GM18907 (cell line): ENCODE measurements around the gene CDK4.

Experiments
- ATAC-seq: cut with Tn5 transposase; IDR thresholded peaks from one replicate; pipeline ENCODE4 v1.9.1; 2021; ENCODE audit warnings: mild to moderate bottlenecking, moderate library complexity; ENCODE audit not compliant: unreplicated experiment

The CDK4 gene

DNA sequence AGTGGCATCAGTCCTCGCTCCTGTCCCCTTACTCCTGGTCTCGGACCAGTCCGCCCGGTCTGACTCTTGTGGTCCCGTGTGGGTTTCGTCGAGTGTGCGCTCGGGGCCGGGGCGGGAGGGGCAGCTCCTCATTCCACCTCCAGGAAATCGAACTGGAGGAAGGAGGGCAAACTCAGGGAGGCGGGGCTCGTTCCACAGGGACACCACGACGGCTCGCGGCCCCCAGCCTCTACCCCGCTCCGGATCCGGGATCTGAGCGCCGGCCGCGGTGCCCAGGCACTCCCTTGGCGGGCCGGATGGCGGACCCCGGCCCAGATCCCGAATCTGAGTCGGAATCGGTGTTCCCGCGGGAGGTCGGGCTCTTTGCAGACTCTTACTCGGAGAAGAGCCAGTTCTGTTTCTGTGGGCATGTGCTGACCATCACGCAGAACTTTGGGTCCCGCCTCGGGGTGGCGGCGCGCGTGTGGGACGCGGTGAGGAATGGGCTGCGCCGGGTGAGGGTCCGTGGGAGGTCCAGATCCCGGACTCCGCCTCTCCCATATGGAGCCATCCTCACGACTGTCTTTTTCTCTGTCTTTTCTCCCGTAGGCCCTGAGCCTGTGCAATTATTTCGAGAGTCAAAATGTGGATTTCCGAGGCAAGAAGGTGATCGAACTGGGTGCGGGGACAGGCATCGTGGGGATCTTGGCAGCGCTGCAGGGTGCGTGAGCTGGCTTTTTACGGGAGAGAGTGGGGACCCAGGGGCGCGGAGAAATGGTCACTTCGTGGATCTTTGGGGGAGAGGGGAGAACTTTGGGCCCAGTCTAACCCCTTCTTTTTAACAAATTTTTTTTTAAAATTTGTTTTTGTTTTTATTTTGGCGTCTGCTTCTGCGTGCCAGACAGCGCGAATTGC is 20.6 kb upstream of the CDK4 start, which contains the start of gene EEF1AKMT3:
Gene EEF1AKMT3, plus strand, starts transcription at position 186 of the 894 bp plus-strand sequence. Its CDS starts 111 bp downstream, at position 297.
- ATAC-seq = peak; percentile 30

DNA sequence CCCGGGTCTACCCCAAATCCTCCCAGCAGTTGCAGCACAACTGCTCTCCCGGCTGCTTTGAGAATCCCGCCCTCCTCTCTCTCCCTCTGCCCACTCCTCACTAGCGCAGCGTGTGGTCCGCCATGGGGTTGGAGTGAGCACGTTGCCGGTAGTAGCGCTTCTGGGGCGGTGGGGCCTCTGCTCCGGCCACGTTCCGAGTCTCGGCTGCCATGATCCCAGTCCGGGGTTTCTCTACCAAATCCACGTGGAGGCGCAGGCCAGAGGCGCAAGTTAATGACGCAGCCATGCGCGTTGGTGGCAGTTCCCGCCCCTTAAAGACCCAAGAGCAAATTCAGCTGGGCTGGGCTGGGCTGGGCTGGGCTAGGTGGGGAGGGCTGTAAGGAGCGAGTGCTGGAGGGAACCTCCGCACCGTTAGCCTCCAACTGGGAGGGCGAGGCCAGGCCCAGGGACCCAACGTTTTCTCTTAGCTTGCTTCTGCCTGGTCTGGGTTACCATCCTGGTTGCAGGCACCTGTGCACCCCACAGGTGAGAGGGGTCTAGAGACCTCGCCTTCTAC is 19.8 kb upstream of the CDK4 start, which contains the start of gene METTL1:
Gene METTL1, minus strand, starts transcription at position 233 of the 556 bp plus-strand sequence. Its CDS starts 22 bp downstream, at position 211.
- ATAC-seq = peak; percentile 84

DNA sequence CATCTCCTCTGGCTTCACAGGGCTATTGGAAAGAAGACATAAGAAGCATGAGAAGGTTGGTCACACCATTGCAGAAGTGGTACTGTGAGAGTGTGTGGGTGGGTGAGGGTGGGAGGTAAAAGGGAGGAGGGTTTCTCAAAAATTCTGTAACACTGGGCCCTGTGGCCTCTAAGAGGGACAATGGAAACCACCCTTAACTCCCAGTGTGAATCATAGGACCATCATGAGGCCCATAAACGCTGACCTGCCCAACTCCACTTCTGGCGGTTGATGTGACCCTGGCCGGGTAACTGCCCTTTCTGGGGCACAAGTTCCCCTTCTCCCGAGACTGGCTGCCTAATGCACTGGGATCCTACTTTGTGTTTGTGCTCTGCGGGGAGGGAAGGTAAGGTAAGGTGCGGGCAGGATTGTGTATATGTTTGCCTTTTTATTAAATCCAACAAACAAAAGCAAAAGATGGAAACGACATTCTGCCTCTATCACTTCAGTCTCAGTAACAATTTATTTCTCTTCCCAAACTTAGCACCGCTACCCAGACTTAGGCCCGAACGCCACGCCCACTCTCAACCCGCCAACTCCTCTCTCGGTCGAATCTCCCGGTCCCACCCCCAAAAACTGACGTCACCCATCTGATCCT is 19.2 kb upstream of the CDK4 start:
- peak; percentile 77 for ATAC-seq

DNA sequence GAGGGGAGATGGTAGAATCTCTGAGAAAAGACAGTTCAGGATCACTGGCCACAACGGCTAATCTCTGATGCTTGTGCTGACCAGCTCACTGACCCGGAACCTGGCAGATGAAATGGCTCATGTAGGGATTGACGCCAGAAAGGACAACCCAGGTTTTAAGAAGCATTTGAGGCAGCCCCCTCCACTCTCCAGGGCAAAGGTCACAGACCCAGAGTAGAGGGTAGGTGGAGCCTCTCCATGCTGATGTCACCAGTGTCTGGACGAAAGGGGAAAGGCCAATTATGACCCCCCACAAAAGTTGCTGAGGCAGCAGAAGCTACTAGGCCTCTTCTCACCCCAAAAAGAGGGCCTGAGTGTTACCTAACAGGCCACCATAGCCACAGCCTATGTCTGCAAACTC is 18.6 kb upstream of the CDK4 start:
- ATAC-seq = no peak

DNA sequence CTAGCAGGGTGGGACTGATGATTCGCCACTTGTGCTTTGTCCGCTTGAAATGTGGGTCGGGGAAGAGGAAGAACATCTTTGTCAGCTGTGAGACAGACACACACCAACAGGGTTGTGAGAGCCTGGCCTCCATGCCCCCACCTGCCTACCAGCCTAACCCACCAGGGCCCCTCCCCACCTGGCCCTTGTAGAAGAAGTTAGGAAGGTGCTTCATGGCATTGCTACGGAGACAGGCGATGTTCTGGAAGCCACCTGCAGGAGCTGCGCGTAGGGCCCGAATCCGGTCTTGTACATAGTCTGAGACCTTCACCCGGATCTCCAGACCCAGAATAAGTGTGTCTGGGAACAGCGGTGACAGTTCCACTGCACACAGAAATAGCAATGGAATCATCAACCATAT is 17.5 kb upstream of the CDK4 start:
- no peak for ATAC-seq

DNA sequence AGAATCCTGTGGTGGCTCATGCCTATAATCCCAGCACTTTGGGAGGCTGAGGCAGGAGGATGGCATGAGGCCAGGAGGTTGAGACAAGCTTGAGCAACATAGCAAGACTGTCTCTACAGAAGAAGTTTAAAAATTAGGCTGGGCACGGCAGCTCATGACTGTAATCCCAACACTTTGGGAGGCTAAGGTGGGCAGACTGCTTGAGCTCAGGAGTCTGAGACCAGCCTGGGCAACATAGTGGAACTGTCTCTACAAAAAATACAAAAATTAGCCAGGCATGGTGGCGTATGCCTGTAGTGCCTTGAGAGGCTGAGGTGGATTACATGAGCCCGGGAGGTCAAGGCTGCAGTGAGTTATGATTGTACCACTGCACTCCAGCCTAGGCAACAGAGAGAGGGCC is 15.8 kb upstream of the CDK4 start:
- ATAC-seq = no peak

DNA sequence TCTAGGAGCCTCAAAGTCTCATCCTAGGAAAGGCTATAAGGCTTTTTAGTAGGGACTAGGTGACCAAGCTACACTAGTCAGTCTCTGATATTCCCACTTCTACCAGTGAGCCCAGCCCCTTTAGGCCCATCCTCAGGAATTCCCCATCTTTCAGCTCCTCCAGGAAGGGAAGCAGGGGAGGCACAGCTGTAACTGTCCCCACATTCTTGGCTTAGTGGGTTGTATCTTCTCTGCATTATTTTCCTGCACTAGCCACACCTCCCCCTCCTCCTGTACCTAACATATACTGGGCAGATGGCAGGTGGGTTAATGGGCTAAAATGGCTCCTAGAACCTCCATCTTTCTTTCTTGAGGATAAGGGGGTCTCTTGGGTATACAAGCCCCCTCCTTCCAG is 15.2 kb upstream of the CDK4 start:
- no peak for ATAC-seq

DNA sequence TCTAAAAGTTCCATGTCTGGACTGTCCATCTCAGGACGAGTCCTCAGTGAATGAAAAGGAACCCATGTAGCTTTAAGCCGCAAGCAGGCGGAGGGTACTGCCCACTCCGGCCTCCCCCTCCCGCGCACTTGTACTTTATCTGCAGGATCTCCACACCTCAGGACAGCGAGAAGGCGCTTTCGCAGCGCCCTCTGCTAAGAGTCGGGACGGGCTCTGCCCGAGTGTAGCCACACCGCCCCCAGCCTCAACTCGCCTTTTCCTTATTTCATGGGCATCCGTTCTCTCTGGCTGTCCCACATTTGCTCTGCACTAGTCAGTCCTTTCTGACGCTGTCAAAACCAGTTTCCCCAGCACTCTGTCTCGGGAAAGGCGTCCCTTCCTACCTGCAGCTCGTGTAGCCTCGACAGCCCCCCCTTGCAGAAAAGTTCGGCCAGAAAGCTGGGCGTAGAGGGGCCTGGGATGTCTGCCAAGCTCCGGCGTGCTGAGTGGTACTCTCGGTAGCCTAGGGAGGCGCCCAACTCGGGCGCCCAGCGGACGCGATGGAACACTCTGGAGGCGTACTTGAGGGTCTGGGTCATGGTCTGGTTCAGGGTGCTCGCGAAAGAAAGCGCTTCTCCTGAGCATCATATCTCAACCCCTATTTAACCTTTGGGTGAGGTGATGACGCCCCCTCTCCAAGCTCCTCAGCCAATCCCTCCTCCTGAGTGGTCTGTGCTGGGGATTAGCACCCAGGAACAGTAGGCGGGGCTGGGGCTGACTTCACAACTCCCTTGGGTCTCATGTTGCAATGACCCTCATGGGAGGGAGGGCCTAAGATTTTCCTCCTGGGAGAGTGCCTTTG is 14.6 kb upstream of the CDK4 start, which contains the start of gene CYP27B1:
Gene CYP27B1, minus strand, starts transcription at position 615 of the 841 bp plus-strand sequence. Its CDS starts 37 bp downstream, at position 578.
- no peak for ATAC-seq

DNA sequence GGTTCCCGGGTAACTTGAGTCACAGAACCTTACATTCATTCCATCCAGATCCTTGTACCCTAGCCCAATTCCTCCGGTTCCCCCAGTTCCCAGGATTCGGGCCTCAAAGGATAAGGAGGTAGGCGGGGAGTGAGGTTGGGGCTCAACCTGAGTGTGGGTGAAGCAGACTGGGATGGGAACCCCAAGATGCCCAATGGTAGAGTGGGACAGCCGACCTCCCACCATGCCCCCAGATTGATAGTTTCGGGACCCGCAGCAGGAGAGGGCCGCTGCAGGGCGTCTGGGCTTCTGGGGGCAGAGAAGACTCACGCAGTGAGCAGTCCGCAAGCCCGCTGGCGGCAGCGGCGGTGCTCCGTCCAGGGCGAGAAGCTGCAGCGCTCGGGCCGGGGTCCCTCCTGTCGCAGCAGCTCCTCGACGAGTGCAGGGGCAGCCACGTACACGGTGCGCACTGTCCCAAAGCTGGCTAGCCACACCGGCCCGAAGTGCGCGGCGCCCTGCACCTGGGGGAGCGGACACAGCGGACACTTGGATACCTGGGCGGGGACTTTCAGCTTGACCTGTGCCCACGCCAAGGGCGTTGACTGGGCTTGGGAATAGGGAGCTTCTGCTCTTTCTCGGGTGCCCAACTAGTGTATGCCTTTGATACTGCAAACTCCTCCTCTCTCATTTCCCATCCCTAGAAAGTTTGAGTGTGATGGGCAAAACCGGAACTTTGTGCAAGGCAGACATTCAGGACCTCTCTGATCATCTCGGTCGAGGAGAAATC is 13.8 kb upstream of the CDK4 start:
- peak; percentile 6 for ATAC-seq

DNA sequence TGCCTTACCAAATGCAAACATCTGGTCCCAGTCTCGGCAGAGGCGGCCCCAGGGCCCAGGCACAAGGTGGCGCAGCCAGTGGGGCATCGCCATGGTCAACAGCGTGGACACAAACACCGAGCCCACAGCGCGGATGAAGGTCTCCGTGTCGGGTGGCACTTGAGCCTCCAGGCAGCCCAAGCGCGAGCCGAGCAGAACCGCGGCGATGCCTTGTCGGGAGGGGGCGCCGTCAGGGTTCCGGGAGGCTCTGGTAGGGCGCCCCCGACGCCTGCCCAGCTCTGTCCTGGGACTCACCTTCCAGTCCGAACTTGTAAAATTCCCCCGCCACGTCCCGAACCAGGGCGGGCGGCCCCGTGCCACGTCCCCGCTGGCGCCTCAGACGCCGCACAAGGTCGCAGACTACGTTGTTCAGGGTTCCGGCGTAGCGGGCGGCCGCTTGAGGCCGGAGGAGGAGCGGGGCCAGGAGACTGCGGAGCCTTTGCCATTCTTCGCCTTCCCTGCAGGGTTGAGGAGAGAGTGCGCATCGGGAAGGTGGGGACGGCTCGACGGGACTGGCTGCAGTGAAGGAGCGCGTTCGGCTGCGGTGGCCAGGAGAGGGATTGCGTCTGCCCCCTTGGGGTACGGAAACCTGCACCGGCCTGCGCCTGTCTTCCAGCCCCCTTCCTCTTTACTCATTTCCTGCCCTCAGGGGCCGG is 13.0 kb upstream of the CDK4 start:
- peak; percentile 60 for ATAC-seq

DNA sequence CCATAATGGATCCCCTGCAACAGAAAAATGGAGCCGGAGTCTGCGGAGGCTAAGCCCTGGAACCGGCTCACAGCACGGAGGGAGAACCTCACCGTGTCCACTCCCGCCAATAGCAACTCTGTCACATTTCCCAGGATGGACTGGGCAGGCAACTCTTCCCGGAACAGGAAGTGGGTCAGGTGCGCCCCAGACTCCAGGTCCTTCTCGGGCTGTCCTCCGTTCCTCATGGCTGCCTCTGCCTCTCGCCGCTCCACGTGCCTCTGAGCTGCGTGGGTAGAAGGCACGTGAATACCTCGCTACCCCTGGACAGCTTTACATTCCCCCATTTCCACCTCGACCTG is 12.5 kb upstream of the CDK4 start:
- no peak for ATAC-seq

DNA sequence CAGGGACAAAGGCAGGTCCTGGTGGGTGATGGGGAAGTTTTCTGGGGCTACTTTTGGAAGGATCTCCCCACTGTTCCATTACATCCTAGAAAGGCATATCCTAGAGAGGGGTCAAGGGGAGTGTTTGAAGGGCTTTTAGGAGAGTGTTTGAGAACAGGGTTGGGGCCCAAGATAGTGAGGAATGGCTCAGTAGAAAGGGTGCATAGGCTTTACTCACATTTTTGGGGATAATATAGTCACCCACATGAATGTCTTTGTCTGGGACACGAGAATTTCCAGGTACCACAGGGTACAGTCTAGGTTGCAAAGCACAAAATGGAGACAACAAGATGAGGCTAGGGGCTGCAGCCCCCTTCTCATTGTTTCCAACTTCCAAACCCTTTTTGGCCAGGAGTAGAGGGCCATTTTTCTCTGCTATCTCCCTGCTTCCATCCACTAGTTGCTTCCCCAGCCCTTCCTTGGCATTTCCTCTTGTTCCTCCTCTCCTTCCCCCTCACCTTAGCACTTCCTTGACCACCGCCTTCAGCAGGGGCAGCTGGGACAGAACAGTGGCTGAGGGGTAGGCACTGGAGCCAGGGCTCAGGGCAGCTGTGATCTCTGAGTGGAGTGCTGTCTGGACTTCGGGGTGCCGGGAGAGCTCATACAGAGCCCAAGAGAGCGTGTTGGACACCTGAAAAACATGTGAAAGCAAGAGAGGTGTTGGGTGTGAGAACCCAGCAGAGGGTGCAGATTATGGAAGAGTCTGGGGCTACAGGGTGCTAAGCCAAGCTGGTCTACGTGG is 12.0 kb upstream of the CDK4 start:
- ATAC-seq = no peak

DNA sequence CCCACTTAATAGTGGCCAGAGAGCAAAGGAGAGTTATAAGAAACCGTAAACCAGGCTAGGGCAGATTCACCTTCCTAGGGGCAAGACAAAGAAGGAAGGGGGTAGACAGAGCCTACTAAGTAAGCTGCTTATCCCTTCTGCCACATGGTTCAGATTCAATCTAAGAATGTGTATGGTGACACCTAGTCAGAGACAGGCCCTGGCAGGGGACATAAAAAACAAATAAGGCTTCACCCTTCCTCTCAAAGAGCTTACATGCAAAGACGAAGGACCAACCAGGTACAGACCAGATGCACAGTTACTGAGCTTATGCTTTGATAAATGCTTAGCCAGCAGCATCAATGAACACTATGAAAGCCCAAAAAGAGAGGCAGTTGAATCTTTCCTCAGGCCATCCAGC is 10.4 kb upstream of the CDK4 start:
- ATAC-seq = no peak

DNA sequence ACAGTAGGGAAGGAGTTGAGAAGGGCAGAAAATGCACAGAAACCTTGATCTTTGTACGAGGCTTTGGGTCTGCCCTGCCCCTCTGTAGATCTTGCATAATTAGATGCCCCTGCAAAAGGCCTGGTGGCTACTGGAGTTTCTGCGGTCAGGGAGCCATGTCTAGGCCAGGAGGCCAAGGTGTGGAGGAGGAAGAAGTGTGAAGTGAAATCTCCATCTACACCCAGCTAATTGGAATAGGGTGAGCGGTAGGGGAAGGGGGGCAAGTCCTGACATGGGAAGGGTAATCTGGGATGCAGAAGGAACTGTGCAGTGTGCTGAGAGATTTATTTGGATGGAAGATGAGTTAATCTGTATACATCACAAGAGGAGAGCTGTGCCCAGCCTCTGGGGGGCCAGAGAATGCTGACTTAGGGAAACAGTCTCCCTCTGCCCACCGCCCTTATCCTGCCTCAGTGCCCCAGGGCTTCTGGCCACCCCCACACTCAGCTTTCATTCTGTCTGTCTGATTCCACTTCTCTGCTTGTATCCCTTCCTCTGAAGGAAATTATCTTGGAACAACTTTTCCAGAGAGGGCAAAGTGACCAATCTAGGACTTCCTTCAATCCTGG is 9.4 kb upstream of the CDK4 start:
- ATAC-seq = no peak

DNA sequence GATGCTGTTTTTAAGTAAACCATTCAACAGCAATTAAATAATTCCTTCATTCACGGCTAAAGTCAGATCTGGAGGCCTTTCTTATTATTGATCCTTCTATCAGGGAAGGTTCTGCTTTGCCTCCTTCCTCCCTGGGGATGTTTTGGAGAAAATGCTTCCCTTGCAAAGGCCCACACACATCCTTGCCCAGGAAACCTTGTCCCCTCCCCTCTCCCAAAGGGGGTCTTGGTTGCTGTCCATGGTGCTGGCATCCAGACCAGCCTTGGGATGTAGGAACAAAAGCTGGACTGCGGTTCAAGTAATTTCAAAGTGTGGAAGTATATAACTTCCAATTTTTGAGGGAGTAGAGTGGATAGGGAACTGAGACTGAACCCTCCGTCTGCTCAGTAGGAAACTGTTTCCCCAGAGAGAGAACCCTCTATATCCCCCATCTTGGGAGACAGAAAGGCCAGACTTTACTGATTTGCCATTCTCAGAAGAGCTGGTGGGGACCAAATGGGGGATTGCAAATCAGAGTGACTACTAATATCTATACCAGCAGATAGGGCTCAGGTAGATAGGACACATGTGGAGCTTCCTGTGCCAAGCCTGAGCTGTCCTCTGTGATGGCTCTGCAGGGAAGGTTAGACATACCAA is 8.4 kb upstream of the CDK4 start:
- no peak for ATAC-seq

DNA sequence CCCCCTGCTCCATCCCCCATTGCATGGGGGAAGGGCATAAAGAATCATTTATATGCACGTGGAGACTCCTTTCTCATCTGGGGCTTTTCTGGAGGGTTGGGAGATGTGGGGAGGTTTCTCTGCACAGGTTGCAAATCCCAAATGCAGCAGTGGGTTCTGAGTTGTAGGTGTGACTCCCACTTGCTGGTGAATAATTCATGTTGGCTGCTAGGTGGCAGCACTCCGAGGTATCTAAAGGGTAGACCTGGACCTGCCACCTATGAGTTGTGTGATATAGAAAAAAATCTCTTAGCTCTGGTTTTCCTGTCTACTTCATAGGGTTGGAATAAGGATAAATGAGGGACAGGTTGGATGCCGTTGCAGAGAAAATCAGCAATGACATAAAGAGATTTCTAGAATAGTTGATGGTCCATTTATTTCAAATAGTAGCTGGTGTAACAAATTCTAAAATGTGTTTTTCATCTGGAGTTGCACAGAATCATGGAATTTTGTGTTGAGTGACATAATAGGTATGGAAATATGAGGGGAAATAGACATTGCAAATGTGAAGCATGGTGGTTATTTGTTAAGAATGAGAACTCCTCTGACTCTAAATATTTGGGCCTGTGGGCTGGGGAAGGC is 7.4 kb upstream of the CDK4 start:
- no peak for ATAC-seq

DNA sequence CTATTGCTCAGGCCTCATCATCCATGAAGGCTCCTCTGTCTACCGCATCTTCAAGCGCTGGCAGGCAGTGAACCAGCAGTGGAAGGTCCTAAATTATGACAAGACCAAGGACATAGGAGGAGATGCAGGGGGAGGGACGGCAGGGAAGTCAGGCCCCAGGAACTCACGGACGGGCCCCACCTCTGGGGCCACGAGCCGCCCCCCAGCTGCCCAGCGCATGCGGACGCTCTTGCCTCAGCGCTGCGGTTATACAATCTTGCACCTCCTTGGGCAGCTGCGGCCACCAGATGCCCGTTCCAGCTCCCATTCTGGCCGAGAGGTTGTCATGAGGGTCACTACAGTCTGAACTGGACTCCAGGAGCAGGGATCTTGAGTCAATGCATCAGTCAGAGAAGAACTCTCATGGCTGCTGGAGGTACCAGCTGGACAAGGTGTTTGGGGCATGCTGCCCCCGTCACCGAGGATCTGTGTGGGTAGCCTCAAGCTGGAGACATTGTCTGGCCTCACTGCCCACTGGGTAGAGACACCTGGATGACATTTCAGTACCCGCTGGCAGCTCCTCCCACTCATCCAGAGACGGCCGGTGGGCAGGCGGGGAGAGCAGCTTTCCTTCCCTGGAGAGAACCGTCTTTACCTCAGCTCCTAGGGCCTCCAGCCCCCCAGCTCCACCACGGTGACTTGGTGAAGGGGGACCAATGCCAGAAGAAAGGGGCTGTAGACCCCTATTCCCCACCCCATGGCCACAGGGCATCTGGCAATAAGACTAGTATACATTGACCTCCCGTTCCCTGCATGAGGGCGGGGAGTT is 6.6 kb upstream of the CDK4 start:
- no peak for ATAC-seq
